HG03558 (cell line): ENCODE results near the gene ZSCAN5C.
"Not testable (repeated sequence)": the region's sequence is repeated elsewhere in the genome, so short reads cannot be mapped to it uniquely, and the experiment has no call there.

ENCODE experiments used
- ATAC-seq: cut with Tn5 transposase; IDR thresholded peaks from one replicate; pipeline ENCODE4 v1.9.1; 2021; ENCODE audit warnings: moderate number of reproducible peaks; ENCODE audit not compliant: unreplicated experiment; ENCODE audit errors: extremely low read depth

The ZSCAN5C gene

GRCh38 chr19:56201973-56202372 lies at the start of gene ZSCAN5C:
Gene ZSCAN5C (plus strand): TSS chr19:56202273. CDS start chr19:56205914, 3,641 bp downstream.
- no peak for ATAC-seq

GRCh38 chr19:56152644-56153043 lies 49.4 kb upstream of the ZSCAN5C start:
- ATAC-seq = no peak

DNA sequence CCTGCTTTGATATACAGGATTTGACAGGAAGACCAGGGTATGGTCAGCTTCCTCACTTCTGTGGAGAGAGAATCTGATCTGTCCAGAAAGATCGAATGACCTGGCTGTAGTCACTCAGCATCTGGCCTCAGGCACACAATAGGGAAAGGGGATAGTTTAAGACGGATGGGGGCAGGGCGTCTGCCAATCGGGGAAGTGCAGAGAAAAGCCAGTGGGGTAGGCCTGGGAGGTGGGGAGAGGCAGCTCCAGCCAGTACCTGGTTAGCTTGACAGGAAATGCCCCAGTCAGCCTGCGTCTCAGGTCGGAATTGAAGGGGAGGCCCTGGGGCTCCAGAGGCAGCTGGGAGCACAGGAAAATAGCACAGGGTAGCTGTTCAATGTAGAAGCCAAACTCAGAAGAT lies 48.6 kb upstream of the ZSCAN5C start:
- no peak for ATAC-seq

DNA sequence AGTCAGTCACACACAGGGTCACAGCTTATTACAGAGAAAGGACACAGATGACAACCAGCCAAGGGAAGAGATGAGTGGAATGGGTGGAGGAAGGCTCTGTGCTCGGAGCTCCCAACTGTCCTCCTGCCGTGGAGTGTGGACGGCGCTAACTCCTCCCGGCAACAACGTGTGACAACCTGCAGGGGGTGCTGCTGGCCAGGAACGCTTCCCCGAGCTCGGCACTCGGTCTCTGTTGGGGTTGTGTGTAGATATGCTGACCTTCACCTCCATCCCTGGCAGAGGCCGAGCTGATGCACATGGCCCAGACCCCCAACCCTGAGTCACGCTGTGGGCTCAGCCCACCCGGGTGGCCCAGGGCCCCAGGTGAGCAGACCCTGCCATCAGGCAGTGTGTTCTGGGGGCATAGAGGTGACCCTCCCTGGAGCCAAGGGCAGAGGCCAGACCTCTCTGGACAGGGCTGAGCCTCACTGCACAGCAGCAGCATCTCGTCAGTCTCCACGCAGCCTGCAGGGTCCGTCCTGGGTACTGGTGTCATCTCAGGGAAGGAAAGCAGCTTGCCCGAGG lies 46.9 kb upstream of the ZSCAN5C start:
- no peak for ATAC-seq

DNA sequence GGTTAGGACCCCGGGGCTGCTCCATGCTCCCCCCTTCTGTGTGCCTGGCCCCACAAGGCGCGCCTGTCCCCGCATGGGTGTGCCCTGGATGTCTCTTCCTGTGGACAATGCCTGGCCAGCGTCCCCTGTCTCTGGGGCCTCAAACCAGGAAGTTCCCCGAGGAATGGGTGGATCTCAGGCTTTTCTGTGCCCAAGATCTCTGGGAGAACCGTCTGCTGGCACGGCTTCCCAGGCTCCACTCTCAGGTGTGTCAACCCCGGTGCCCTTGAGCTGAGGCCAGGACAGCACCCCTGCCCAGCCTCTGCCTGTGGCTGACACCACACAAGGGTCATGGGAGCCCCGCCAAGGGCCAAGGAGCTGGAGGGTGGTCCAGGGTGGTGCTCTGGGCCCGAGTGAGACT lies 45.3 kb upstream of the ZSCAN5C start:
- no peak for ATAC-seq

GRCh38 chr19:56158170-56158757 lies 43.8 kb upstream of the ZSCAN5C start:
- no peak for ATAC-seq

GRCh38 chr19:56159009-56159559 lies 43.0 kb upstream of the ZSCAN5C start:
- ATAC-seq = no peak

- no peak for ATAC-seq
Observed at GRCh38 chr19:56159622-56160271, 42.3 kb upstream of the ZSCAN5C start.

- ATAC-seq = no peak
Observed at GRCh38 chr19:56161534-56161933, 40.5 kb upstream of the ZSCAN5C start.

DNA sequence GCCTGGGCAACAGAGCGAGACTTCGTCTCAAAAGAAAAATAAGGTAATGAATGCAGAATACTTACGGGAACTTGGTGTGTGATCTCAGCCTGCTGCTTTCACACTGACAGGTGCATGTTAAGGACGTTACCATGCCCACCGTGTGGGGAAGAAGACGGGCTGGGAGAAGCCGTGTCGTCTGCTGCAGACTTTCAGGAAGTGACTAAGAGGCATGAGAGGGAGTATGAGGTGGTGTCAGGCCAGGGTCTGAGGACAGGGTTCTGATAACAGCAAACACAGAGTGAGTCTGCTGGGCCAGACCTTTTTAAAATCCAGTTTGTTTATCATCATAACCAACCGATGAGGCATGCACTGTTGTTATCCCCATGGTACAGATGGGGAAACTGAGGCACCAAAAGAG lies 39.8 kb upstream of the ZSCAN5C start:
- no peak for ATAC-seq

DNA sequence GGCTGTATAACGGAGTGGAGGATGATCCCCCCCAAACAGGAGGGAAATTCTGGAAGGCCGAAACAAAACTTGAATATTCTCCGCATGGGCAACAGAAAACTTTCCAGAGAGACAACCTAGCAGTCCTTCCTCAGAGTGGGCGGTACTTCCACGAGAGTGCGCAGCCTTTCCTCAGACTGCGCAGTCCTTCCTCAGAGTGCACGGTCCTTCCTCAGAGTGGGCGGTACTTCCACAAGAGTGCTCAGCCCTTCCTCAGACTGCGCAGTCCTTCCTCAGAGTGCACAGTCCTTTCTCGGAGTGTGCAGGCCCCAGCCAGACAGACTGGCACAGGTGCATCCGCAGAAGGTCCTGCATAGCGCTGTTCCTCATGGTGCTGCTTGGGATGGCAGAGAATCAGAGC lies 39.0 kb upstream of the ZSCAN5C start:
- no peak for ATAC-seq

DNA sequence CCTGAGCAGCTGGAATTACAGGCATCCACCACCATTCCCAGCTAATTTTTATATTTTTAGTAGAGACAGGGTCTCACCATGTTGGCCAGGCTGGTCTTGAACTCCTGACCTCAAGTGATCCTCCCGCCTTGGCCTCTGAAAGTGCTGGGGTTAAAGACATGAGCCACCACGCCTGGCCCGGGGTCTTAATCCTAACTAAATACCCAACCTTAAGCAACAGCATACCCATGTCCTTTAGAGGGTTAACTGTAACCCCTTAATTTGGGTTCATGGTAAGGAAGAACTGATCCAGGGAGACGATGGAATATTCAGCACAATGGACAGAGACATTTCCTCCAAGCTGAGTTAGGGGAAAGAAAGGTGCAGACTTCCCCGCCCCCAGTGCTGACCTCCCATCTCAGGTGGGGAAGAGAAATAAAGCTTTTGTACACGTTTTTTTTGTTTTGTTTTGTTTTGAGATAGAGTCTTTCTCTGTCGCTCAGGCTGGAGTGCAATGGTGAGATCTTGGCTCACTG lies 35.0 kb upstream of the ZSCAN5C start:
- ATAC-seq = no peak

GRCh38 chr19:56170261-56170660 lies 31.8 kb upstream of the ZSCAN5C start:
- ATAC-seq = no peak

- no peak for ATAC-seq
Observed at GRCh38 chr19:56174086-56174485, 28.0 kb upstream of the ZSCAN5C start.

- no peak for ATAC-seq
Observed at GRCh38 chr19:56174550-56174949, 27.5 kb upstream of the ZSCAN5C start.

GRCh38 chr19:56175861-56176307 lies 26.2 kb upstream of the ZSCAN5C start, which contains the start of gene GALP:
Gene GALP (plus strand): TSS chr19:56176008. CDS start chr19:56177109, 1,101 bp downstream.
- not testable (repeated sequence) for ATAC-seq

- ATAC-seq = not testable (repeated sequence)
Observed at GRCh38 chr19:56176310-56176709, 25.8 kb upstream of the ZSCAN5C start.

GRCh38 chr19:56176881-56177280 lies 25.2 kb upstream of the ZSCAN5C start:
- no peak for ATAC-seq

GRCh38 chr19:56177564-56178243 lies 24.4 kb upstream of the ZSCAN5C start:
- ATAC-seq = no peak

- no peak for ATAC-seq
Observed at GRCh38 chr19:56189785-56190184, 12.3 kb upstream of the ZSCAN5C start.

- no peak for ATAC-seq
Observed at GRCh38 chr19:56191115-56191514, 11.0 kb upstream of the ZSCAN5C start.
